HG02759 (cell line): ENCODE results near the gene KRT40.

Experiments
- ATAC-seq: cut with Tn5 transposase; IDR thresholded peaks from one replicate; pipeline ENCODE4 v1.9.1; 2021; ENCODE audit warnings: mild to moderate bottlenecking, moderate library complexity; ENCODE audit not compliant: unreplicated experiment

Gene KRT40

GRCh38 chr17:40953881-40954280 is 30.2 kb downstream of the KRT40 start:
- ATAC-seq, result no peak

DNA sequence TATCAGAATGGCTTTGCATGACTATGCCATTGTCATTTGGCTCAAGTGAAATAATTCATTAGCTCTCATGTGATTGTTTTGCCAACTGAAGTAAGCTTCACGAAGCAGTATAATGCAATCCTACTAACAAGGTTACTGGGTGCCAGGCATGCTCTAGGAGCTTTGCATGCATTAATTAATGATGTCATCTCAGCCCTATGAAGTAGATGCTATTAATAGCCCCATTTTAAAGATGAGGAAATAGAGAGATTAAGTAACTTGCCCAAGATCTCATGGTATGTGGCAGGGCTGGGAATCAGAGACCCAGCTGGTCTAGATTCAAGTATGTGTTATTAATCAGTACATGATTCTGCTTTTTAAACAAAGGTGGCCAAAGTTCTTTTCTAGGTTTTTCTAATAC is 31.5 kb downstream of the KRT40 start:
- no peak for ATAC-seq

DNA sequence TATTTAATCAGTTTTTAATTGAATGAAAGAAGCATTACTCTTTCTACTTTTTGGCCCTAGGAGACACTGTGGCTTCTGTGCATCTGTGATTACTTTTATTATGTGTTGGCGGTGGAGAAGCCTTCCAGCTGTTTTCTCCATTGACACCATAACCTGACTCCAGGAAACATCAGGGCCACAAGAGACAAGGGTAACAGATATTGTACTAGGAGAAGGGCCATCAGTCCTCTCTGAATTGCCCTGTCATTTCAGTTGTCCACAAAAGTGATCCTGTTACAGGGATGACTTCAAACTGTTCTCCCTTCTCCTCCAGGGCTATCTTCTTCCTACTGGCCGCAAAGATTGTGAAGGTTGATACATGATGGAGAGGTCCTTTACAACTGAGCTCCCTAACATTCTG is 32.0 kb downstream of the KRT40 start:
- no peak for ATAC-seq

GRCh38 chr17:40951011-40951622 is 33.0 kb downstream of the KRT40 start:
- ATAC-seq, result no peak

DNA sequence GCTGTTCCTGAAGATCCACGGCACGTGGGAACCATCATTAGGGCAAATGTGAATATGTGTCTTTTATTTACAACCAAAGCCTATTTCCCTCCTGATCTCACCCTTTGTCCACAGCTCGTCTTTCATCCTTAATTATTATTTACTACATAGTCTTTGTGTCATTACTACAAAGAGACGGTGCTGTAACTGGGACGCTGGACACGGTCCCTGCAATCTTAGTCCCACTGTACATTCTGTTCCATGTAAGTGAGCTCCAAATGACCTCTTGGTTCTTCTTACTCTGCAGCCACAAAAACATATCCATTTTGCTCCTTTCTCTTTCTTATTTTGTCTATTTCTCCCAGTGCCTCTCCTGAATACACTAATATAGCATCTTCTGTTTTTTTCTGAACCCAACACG is 34.0 kb downstream of the KRT40 start:
- no peak for ATAC-seq

- no peak for ATAC-seq
Measured at GRCh38 chr17:40949418-40949817, 34.7 kb downstream of the KRT40 start.

GRCh38 chr17:40947929-40948328 is 36.2 kb downstream of the KRT40 start:
- no peak for ATAC-seq

GRCh38 chr17:40945414-40945813 is 38.7 kb downstream of the KRT40 start:
- no peak for ATAC-seq

DNA sequence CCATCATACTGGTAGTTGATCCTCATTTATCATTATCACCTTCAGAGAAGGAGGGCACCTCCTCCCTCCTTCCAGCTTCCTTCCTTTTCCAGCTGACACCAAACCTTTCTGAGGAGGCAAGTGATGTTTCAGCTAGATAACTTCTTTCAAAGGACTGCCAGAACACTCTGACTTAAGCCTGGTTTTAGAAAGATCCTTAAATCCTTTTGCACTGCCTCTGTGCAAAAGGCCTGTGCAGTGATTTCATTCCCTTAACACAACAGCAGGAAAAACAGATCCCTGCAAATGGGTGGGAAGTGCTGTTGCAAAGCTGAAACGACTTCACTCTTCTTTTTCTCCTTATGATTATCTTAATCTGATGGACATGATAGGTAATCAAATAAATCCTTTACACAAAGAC is 39.6 kb downstream of the KRT40 start:
- no peak for ATAC-seq

- no peak for ATAC-seq
Measured at GRCh38 chr17:40942553-40942952, 41.6 kb downstream of the KRT40 start.

DNA sequence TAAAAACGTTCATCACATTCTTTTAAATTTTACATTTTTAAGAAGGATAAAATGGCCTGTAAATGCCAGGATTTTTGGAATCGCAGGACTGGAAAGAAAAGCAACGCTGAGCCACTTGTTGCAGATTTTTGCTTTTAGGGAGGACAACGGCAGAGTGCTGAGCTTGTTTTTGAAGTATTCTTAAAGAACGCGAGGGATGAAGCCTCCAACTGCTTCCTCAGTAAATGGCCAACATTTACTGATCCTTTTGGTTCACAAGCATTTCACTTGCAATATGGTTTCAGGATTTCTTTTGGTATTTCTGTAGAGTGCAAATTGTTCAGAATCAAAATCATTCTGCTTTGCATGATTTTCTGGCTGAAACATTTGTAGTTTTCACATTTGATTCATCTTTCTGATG is 43.9 kb downstream of the KRT40 start:
- ATAC-seq, result no peak

- no peak for ATAC-seq
Measured at GRCh38 chr17:40938981-40939380, 45.1 kb downstream of the KRT40 start.

DNA sequence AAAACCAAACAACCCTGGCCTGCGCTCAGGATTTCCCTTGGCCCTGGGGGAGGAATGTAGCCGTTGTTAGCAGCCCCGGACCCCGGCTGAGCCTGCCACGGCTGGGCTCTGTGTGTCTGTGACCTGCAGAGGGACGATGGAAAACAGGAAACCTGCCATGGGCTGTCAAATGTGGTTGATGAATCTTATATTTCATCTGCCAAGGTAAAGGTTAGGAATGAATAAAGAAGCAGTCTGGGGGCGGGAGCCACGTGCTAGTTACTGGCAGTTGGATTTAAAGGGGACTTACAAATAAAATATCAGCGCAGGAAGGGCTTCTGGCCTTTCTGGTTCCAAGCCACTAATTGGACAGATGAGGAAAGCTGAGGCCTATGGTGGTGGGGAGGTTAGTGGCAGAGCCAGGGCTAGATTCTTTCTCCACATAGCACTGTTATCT is 46.7 kb downstream of the KRT40 start, which contains the start of gene KRT23:
Gene KRT23 (minus strand): TSS at position 263 of the 436 bp plus-strand sequence. CDS start 1,043 bp downstream, outside the sequence.
- no peak for ATAC-seq

DNA sequence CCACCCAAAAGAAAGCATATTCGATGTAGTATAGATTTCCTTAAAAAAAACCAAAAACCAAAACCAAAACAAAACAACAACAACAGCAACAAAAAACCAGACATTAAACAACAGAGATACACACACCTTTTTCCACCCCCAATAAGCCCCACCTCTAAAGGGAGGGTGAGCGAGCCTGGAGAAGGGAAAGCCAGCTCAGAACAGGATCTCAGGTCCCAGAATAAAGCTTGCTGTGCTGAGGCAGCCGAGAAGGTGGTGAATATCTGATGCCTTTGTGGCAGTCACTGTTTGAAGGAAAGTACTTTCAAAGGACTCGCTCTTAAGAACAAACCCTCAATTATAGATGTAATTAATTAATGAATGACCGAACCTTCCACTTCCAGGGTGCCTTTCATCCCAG is 47.1 kb downstream of the KRT40 start:
- no peak for ATAC-seq

DNA sequence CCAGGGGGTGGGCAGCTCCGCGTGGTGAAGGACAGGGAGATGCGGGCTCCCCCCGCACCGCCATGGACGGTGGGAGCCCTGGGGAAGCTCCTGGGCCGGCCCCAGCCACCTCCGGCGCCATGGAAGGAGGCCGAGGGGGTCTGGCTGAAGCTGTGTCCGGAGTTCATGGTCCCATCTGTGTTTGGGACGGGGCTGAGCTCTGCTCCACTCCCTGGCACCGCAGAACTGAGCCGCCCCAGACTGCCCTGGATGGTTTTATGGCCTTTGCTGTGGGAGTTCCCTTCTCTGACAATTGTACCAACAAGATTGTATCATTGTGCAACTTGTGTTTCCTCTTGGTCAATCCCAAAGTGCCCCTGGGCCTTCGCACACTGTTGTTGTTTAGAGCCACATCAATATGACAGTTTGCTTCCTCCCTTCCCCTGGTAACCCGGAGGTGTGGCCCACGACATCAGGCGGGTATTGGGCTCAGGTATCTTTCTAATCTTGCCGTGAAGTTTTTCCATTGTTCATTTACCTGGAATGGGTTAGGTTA is 47.6 kb downstream of the KRT40 start:
- ATAC-seq, result no peak

DNA sequence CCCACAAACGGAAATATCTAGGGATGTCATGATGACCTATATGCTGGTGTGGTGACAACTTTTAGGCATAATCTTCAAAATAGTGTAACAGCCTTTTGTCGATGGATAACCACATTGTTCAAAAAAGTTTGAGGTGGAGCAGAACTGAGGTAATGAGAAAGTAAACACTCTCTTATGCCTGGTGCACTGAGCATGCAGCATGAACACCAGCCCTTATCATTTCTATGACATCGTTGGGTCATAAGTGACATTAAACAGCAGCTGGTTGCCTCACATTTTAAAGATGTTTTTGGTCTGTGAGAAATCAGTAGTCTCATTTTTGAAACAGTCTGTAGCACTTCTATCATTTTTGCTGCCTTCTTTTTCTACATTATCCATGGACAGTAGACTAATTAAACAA is 48.5 kb downstream of the KRT40 start:
- no peak for ATAC-seq

DNA sequence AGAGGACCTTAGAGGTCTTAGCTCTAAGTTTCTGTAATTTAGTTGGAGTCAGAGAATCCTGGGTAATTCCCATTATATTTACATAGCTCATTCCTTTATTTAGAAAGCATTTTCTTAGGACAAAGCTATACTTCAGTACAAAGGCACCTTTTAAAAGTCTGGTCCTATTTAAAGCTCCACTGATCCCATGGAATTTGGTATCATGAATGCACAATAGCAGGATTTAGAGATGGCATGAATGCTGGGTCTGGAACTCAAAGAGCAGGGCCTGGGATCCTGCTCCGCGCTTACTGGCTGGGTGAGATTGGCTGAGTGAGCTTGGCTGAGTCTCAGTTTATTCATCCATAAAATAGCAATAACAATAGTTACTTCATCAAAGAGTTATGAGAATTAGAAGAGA is 51.5 kb downstream of the KRT40 start:
- ATAC-seq, result no peak

- ATAC-seq, result no peak
Measured at GRCh38 chr17:40931311-40931710, 52.8 kb downstream of the KRT40 start.
